HL-60/S4 (cell line): ENCODE results near the gene EPB41L4A.

Source experiments
- in situ Hi-C: fragments of 300-500 bp; cut with MboI; formaldehyde crosslinking; loops from 2 replicates; pipeline ENCODE4 v1.14.3; 2022; ENCODE audit warnings: low sequenced_read_pairs

The EPB41L4A gene

DNA sequence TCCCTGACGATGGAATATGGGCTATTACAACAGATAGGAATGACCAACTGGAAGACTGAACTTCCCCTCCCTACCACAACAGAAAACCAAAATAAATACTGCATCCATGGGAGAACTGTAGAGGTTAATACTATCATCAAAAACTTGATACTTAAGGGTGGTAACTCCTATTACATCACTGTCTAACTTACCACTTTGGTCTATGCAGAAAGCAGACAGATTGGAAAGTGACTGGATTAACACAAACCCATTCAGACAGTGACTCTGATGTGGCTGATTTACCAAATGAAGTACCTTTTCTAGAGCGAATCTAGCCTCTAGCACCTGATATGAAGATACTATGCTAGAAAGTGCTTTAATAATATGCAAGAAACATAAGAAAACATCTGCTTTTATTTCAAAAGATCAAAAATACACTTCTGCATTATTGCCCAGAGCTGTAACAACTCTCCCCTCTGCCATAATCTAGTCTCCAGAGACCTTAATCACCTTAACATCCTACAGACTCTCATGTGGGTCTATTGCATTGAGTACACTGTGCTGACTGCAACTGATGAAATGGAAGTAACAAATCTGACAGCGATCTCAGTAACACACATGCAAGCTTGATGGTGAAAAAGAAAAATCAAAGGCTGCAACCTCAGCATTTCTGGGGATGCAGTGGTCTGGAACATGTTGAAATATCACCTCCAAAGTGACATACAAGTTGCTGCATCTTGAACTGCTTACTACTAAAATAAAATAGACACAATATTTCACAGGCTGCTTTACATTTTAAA, 62.7 kb downstream of the EPB41L4A start:
- in situ Hi-C loops = no loop called here

DNA sequence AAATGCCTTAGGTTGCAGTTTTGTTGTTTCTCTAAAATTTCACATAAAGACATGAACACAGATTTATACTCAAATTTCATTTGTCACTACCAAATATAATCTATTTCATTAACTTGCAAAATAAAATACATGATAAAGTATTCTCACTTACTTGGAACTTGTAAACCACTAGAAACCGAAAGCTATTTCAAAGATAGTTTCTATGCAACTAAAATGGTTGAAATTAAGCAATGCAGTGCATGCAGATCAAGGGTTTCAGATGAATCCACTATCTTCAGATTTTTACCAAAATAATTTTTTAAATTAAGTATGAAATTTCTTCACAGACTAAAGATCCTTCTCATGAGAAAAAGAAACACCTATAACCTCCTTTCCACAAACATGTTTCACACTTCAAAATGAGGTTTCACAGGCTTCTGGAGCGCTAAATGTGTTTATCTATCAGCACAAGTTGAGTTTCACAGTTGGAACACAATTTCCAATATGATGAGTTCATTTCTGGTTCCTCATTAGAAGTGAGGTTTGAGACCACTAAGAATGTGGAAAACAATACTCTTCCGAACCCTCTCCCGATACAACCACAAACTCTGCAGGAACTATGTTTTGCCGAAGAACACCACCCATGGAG, 63.9 kb downstream of the EPB41L4A start:
- in situ Hi-C loops = no loop called here

DNA sequence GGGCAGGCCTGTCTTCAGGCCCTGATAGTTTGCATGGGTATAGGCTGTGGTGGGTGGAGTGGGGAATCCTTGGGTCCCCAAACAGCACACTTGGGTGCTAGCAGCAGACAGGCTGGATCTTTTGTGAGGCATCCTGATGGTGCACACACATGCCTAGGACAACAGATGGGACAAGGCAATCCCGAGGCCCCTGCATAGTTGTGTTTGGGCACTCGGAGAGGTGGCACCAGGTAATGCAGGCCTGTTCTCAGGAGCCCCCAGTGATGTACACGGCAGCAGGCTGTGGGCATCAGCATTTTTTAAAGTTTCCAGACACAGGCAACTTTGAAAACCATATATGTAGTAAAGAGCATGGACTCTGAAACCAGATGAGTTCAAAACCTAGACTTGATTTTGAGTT, 65.4 kb downstream of the EPB41L4A start:
- in situ Hi-C loops = no loop called here

DNA sequence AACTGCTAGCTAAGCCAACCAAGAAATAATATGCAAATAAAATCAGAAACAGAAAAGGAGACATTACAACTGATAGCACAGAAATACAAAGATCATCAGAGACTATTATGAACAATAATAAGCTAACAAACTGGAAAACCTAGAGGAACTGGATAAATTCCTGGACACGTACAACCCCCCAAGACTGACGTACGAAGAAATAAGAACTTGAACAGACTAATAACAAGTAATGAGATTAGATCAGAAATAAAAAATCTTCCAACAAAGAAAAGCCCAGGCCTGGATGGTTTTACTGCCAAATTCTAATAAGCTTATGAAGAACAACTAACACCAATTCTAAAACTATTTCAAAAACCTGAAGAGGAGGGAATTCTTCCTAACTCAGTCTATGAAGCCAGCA, 67.9 kb downstream of the EPB41L4A start:
- in situ Hi-C loops = no loop called here

DNA sequence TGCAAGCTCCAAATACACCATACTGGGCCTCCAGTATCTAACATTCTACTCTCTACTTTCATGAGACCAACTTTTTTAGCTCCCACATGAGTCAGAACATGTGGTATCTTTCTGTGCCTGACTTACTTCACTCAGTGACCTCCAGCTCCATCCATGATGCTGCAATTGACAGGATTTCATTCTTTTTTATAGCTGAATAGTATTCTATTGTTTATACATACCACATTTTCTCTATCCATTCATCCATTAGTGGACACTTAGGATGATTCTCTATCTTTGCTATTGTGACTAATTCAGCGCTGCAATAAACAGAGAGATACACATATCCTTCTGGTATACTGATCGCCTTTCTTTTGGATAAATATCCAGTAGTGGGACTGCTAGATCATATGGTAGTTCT, 68.5 kb downstream of the EPB41L4A start:
- in situ Hi-C loops = no loop called here

DNA sequence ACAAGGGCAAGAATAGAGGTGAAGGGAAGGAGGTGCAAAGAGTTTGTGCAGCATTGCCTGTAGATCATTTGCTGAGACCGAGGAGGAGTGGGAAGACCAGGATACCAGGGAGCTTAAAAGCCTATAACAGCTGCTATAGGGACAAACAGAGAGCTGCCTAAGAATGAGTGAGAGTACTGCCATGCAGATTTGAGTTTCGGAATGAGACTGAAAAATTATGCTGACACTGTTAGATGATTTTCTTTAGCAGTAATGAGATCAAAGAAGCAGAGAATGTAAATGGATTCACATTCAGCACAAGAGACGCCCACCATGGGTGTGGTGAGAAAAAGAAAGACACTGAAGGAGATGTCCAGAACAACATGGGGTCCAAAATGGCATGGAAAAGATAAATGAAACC, 69.7 kb downstream of the EPB41L4A start:
- in situ Hi-C loops = no loop called here

DNA sequence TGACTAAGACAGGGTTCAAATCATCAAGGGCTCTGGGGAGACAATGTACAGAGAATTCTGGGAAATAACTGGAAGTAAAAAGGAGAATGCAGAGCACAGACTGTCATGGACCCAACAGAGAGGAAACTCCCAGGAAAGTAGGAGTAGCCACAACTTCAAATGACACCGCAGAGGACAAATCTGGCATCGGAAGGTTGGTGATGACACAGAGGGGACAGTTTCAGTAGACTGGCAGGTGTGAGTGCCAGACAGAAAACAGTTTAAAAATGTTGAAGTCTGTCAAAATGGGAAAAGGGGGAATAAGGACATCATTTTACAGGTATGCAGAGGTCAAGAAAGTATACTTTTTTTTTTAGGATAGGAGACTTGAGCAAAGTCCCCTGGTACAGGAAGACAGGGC, 70.2 kb downstream of the EPB41L4A start:
- in situ Hi-C loops = no loop called here

DNA sequence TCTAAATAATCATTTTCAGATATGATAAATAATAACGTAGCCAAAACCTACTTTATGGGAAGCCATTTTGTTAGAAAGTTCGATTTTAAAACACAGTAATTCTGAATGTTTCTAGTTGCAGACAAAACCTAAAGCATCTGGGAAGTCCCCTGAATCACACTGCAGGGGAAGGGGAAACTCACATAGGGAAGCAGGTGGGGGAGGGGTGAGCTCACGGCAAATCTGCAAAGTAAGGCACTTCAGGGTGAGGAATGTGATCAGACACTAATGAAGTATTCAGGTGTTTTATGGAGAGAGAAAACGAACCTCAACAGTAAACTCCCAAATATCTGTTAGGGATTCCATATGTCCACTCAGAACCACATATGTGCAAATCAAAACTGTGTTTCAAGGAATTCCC, 70.7 kb downstream of the EPB41L4A start:
- in situ Hi-C loops = no loop called here

DNA sequence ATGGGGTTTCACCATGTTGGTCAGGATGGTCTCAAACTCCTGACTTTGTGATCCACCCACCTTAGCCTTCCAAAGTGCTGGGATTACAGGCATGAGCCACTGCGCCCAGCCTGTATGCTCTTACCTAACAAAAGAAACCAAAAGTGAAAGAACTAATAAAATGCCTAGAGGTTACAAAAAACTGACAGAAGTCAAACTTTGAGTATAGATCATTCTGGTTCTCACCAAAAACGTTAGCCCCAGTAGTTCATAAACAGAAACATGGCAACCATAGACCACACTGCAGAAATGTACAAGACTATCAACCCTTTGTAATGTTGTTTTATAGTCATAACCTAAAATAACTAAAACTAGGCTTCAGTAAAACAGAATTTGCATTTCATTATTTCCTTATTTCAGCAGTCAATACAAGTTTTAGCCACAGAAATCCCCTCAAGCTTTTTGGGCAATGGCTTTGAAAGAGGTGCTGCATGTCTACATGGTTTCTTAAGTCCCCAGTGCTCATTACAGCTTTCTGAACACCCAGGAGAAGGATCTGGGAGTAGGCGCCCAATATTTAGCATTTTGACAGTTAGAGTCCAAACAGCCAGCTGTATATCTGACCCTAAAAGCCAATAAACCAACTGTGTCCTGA, 72.5 kb downstream of the EPB41L4A start:
- in situ Hi-C loops = no loop called here

DNA sequence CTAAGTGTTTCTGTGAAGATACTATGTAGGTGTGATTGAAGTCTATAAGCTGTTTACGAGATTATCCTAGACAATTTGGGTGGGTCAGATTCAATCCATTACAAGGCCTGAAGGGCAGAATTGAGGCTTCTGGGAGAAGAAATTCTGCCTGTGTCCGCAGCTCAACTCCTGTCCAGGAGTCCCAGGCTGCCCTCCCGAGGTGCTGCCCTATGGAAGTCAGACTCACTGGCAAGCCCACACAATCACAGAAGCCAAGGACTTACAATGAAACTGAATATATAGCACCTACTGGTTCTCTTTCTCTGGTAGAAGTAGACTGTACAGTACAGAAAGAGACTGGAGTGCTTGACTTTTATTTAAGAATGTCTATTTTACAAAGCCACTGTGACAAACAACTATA, 74.5 kb downstream of the EPB41L4A start:
- in situ Hi-C loops = no loop called here

DNA sequence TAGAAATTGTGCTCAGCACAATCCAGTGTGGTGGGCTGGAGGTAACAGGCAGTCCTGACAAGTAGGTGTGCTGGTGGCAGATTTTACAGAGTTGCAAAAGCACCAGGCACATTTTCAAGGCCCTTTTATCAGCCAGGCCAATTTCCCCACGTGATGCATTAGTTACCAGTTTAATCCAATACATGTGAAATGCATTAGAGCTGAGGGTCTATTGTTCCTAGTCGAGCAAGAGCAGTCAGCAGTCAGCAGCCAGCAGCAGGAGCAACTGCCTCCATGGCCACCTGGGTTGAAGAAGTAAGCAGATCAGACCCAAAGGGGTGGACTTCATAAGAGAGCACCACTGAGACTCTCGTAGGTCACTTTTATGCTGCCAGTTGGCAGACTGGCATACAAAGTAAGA, 76.7 kb downstream of the EPB41L4A start:
- in situ Hi-C loops = no loop called here

DNA sequence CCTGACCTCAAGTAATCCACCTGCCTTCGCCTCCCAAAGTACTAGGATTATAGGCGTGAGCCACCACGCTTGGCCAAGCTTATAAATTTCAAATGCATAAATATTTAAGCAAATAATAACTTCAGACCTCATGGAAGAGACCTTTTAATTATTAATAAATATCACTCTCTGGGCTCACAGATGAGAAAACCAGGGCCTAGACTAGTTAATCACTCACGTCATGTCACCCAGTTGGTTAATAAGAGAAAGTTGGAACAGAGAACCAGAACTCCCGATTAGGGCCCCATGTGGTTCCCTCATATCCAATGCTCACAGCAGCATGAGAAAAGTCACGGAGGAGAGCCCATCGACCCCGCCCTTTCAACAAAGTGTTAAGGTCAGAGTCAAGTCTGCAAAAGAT, 79.3 kb downstream of the EPB41L4A start:
- in situ Hi-C loops = no loop called here

DNA sequence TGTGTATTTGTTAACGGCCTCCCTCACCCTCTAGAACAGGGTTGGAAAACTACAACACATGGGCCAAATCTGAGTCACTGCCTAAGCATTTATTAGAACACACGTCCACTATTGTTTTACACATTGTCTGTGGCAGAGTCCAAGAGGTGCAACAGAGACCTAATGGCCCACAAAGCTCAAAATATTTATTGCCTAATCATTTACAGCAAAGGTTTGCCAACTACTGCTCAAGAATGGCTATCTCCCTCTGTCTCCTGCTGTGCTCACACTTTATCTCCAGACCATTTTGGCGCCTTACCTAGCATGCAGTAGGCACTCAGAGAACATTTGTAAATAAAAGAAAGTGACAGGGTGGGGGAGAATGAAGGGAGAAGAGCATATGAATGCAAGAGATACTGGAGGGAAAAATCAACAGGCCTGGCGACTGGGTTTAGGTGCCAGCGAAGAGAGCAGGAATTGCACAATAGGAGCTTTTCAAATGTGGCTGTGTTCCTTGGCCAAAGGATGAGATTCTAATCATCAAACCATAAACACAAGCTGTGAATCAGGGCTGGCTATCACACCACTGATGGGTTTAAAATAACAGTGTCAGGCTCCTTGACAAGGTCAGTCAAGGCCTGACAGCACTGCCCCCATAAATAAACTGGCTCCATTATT, 80.3 kb downstream of the EPB41L4A start:
- in situ Hi-C loops = no loop called here

DNA sequence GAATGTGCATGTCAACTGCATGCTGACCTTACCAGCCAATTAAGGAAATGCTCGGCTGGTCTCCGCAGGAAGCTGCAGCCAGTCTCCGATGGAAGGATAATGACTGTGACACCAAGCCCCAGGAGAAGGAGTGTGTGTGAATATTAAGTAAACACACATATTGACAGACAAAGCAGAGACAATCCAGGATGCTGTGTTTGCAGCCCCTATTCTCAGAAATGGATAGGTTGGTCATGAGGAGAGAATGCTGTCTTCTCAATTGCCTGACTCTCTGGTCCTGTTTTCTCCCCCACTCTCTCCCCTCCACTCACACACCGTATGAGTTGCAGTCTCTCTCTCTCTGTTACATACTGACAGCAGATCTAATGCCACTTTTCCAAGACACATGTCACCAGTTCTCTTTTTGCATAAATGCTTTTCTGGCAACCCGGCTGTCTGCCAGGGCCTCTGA, 85.7 kb downstream of the EPB41L4A start:
- in situ Hi-C loops = no loop called here

DNA sequence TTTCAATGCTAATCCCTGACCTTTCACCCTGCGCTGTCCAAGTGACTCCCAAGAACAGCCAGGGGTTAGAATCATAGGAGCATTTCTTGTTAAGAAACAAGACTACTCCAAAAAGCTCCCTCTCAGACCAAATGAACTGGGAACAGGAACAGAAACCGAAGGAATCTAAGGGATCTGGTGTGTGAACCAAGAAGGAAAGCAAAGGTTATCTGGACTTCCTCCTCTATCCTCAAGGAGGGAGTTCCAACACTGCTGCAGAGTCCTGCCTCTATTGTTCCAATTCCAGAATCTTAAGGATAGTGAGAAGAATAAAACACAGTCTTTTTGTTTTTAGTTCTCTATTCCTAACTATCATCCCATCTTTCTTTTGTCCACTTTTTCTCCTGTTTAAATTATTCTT, 87.2 kb downstream of the EPB41L4A start:
- in situ Hi-C loops = no loop called here

DNA sequence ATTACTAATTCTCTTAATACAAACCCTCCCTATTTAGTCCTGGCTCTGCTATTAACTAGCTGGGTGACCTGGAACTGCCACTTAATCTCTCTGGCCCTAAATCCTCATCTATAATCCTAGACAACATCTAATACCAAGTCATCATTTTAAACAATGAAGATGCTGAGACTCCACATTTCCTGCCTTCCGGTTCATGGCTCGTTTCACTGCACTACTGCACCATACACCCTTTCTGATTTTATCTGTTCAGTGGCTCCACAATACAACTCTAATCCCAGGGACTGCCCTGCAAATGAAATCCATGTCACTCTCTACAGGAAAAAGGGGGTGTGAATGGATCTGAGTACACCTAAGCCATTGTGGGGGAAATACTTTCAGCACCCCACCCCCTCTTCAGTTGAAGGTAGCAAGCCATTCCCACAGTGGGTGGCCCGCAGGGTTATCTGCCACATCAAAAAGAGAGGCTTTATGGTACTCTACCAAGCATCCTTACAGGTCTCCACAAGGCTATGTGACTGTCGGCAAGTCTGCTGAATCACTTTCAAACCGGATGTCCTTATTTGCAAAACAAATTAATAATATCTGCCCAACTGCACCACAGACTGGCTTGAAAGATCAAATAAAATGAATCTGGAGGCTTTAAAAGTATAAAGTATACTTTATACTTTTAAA, 89.5 kb downstream of the EPB41L4A start:
- in situ Hi-C loops = no loop called here

DNA sequence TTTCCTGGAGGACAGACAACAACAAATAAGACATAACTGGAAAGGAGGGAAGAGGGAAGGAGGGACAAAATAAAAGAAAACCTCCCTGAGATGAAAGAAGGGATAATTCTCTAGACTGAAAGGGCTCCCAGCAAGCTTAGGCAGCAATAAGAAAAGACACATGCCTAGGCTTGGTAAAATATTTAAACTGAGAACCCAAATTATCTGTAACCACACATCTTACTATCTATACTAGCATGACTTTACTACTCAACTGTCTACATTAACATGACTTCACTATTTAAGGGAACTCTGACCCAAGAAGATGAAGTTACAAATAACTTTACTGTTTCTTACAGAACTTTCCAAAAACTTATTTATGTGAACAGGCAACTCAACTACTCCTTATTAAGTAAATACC, 95.9 kb downstream of the EPB41L4A start:
- in situ Hi-C loops = no loop called here

DNA sequence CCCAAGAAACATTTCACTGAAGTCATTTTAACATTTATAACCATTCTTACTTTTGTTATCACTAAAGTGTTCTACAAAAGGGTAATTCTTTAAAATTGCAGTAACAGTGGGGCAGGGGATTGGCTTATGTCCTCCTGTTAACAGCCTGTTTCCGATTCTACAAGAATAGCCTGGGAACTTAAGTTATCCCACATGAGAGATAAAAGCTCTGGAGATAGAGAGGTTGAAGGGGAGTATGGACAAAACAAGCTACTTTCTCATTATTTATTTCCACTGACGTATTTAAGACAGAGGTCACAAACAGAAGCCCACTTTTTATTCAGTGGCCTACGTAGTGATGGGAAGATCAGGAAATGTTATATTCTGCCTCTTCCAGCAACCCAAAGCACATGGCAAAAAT, 98.7 kb downstream of the EPB41L4A start:
- in situ Hi-C loops = no loop called here

DNA sequence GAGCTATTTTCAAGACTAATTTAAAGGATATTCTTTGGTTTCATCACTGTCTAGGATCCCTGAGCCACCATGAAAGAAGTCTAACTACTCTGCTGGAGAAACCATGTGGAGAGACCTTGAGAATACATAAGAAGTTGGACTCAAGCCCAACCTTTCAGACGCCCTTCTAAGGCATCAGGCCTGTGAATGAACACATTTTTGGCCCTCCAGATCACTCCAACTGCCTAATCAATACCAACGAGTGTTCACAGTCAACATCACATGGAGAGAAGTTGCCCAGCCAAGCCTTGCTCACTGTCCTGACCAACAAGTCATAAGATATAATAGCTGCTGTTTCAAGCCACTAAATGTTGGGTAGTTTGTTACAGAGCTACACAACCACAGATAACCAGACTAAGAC, 100.7 kb downstream of the EPB41L4A start:
- in situ Hi-C loops = no loop called here

DNA sequence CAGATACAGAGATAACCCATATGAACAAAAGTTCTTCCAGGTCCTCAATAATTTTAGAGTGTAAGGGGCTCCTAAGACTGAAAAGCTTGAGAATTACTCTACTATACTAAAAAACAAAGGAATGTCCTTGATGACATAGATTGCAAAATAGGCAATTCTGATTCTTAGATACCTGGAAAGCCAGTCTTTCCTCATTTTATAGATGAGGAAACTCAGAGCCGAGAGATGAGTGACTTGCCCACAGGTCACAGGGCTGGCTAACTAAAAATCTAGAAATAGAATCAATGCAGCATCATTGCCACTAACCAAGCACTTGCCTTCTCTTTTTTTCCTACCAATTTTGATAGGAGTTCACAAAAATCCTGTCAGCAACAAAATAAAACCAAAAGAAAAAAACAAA, 101.2 kb downstream of the EPB41L4A start:
- in situ Hi-C loops = no loop called here

DNA sequence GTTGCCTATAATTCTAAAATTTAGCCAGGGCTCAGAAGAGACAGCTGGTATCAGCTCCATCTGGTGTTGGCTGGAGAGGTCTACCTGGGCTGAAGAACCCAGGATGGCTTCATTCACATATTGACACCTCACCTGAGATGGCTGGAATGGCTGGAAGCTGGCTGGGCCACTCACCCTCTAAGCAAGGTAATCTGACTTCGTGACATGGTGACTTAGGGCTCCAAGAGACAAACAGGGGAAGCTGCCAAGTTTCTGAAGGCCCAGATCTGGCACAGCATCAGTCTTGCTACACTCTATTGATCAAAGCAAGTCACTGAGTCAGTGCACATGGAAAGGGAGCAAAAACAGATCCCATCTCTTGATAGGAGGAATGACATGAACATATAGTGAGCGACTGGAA, 102.3 kb downstream of the EPB41L4A start:
- in situ Hi-C loops = no loop called here
